GM12872 (cell line): ENCODE data around the gene SIL1.

Experiments
- TF ChIP-seq, protein P1 (sequence below): IDR thresholded peaks from 3 replicates; pipeline ENCODE4 v1.5.1; 2011; ENCODE audit warnings: low read depth, mild to moderate bottlenecking, low read length, moderate library complexity; ENCODE audit not compliant: insufficient read depth

The SIL1 gene

GRCh38 chr5:139196296-139196956 lies 1.7 kb downstream of the SIL1 start:
- TF ChIP-seq, protein P1, sequence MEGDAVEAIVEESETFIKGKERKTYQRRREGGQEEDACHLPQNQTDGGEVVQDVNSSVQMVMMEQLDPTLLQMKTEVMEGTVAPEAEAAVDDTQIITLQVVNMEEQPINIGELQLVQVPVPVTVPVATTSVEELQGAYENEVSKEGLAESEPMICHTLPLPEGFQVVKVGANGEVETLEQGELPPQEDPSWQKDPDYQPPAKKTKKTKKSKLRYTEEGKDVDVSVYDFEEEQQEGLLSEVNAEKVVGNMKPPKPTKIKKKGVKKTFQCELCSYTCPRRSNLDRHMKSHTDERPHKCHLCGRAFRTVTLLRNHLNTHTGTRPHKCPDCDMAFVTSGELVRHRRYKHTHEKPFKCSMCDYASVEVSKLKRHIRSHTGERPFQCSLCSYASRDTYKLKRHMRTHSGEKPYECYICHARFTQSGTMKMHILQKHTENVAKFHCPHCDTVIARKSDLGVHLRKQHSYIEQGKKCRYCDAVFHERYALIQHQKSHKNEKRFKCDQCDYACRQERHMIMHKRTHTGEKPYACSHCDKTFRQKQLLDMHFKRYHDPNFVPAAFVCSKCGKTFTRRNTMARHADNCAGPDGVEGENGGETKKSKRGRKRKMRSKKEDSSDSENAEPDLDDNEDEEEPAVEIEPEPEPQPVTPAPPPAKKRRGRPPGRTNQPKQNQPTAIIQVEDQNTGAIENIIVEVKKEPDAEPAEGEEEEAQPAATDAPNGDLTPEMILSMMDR = no peak

GRCh38 chr5:139194486-139194885 lies 3.7 kb downstream of the SIL1 start:
- TF ChIP-seq, protein P1 = no peak

- TF ChIP-seq, protein P1 = peak; percentile 62
Measured at GRCh38 chr5:139193928-139194327, 4.2 kb downstream of the SIL1 start.

GRCh38 chr5:139190125-139190524 lies 8.0 kb downstream of the SIL1 start:
- TF ChIP-seq, protein P1 = no peak

DNA sequence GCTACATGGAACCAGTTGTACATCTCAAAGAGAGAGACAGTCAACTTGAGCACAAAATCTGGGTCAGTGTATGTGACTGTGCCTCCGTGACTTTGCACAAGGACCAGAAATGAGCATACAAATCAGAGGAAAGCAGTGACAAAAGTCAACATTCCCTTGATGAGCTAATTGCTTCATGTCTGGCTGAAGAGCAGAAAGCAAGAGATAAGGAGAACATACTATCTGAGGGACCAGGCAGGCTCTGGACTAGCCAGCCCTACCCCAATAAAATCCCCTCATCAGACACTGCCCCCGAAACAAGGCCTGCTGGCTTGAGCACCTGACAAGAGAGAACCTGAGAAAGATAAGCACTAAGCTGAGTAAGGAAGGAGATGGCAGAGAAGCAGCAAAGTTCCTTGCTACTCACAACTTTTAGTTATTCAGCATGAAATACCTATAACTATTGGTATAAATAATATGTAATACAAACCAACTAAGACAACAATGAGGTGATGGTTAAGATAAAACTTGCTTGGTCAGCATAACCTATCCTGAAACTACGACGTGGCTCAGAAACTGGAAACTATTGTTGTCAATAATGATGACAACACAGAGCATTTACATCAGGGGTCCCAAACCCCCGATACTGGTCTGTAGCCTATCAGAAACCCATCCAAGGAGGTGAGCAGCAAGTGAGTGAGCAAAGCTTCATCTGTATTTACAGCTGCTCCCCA lies 9.5 kb downstream of the SIL1 start:
- TF ChIP-seq, protein P1 = no peak

DNA sequence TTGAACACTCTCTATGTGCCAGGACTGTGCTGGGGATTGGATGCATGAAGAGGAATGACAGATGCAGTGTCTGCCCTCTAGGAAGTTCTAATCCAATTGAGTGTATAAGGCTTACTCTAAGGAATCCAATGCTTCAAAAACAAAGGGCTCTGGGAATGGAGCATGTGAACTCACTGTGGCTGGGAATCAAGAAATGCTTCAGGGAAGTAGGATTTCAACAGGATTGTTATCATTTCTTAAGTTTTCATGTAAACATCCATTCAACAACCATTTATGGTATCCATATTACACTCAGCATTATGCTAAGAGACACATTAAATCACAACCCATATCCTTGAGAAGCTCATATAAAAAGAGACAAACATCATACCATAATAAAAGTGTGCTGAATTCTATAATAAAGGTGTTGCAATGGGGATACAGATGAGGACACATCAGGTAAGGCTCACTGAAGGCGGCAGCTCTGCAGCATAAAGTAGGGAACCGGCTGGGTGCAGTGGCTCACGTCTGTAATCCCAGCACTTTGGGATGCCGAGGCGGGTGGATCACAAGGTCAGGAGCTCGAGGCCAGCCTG lies 11.3 kb downstream of the SIL1 start:
- TF ChIP-seq, protein P1 = no peak

DNA sequence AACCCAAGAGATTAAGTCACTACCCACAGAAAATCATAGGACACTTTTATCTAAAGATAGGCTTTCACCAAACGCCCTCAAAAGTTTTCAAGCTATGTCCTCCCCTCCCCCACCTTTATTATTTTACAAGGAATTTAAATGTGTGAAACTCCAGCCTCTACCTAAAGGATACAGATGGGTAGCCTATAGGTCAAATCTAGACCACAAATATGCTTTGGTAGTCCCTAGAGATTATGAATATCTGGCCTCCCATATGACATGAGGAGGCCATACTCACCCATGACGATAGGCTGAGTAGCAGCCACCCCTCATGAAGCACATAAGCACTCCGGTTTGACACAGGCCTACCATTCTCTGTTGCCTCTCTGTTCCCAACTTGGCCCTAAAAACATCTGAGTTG lies 11.9 kb downstream of the SIL1 start:
- TF ChIP-seq, protein P1 = no peak
